ENCODE results near the gene CCDC30.

- TF ChIP-seq CTCF (IDR thresholded peaks at IDR 0.05) (no peak), POLR2A (IDR thresholded peaks at IDR 0.05; ENCODE audit: low read depth) (no peak)
These were observed 104.0 kb downstream of the CCDC30 start for GRCh38 chr1:42567038-42567437.

All from esophagus muscularis mucosa (tissue), 3 donors.